Transverse colon (tissue), 4 donors: ENCODE results near the gene TF. TPM values are rescaled to one million over a fixed set of nuclear protein-coding genes. Genes with fewer than 3 reads are reported as not detected.

ENCODE experiments used
- DNase-seq: peaks from one replicate; pipeline ENCODE4 v3.0.0-alpha.2; 2019
- H3K27ac ChIP-seq, 4 donors: fragments of 200-600 bp; sonication (generic); 2 replicates each; pipeline ENCODE4 v1.5.1; 2016 to 2018; ENCODE audit warnings: inconsistent platforms in 4 of 4
- H3K27me3 ChIP-seq: fragments of 200-600 bp; sonication (generic); 2 replicates; pipeline ENCODE4 v1.5.1; 2017; ENCODE audit warnings: inconsistent platforms
- H3K36me3 ChIP-seq, 4 donors: fragments of 200-600 bp; sonication (generic); 2 replicates each; pipeline ENCODE4 v1.5.1; 2017 to 2019; ENCODE audit warnings: inconsistent platforms in 4 of 4
- H3K4me1 ChIP-seq, 4 donors: fragments of 200-600 bp; sonication (generic); 2 replicates each; pipeline ENCODE4 v1.5.1; 2017 to 2020; ENCODE audit warnings: inconsistent platforms in 4 of 4
- H3K4me3 ChIP-seq, 4 donors: fragments of 200-600 bp; sonication (generic); 1 replicate in 1 of 4; 2 replicates in 3 of 4; pipeline versions ENCODE4 v1.5.1 to v1.6.1; 2017 to 2019; ENCODE audit warnings: inconsistent platforms in 4 of 4
- H3K9me3 ChIP-seq, 2 donors: fragments of 200-600 bp; sonication (generic); 2 replicates each; pipeline ENCODE4 v1.5.1; 2017 to 2019; ENCODE audit warnings: inconsistent platforms in 2 of 2
- EP300 ChIP-seq: sonication (generic); formaldehyde crosslinking; IDR thresholded peaks from one replicate; pipeline ENCODE4 v1.6.1; 2017; ENCODE audit warnings: antibody characterized with exemption, low read depth
- POLR2A ChIP-seq: fragments of 450-650 bp; IDR thresholded peaks from one replicate; pipeline ENCODE4 v1.6.1; 2016; ENCODE audit warnings: antibody characterized with exemption, mild to moderate bottlenecking, moderate library complexity
- POLR2AphosphoS5 ChIP-seq, 3 donors: sonication (generic); formaldehyde crosslinking; IDR thresholded peaks; one replicate each; pipeline ENCODE4 v1.6.1; 2016; ENCODE audit warnings: antibody characterized with exemption in 3 of 3
- WGBS, 2 donors: methylation state at CpG; one replicate each; pipeline ENCODE4 v1.1.5; 2018; ENCODE audit warnings: low coverage in 1 of 2; 5-methylcytosine and 5-hydroxymethylcytosine counted together
- in situ Hi-C, 4 donors: fragments of 200-750 bp; cut with MboI; loops; one replicate each; pipeline versions ENCODE4 v1.15.0 to v1.15.1; 2017; ENCODE audit warnings: low sequenced_read_pairs in 3 of 4, low pct_ligation_motif_present in 1 of 4, low pct_unique_long_range_greater_than_20kb in 1 of 4
- intact Hi-C: fragments of 100-400 bp; cut with DNase I; formaldehyde crosslinking; loops from one replicate; pipeline ENCODE4 v1.15.1; 2023; ENCODE audit warnings: low total_unique reads
- total RNA-seq, 4 donors: library from RNA; depleted of rRNA; stranded (reverse); fragments of >200 nt; gene quantifications; one replicate each; pipeline ENCODE4 v1.1.0, GENCODE V29; 2016
- TF ChIP-seq, protein P1 (sequence below), 5 experiments: fragments of 200-600 bp in 3 of 5; fragments of 450-650 bp in 2 of 5; sonication (generic) in 3 of 5; IDR thresholded peaks; 1 replicate in 2 of 5; 2 replicates in 3 of 5; pipeline ENCODE4 v1.5.1; 2016 to 2017; ENCODE audit warnings: antibody characterized with exemption in 5 of 5, inconsistent platforms in 3 of 5, mild to moderate bottlenecking in 2 of 5, moderate library complexity in 1 of 5

The TF gene
- total RNA-seq, 4 donors from 2014 or later, result 0.96 to 7.1 (median 1.1) TPM; not detected in 1

DNA sequence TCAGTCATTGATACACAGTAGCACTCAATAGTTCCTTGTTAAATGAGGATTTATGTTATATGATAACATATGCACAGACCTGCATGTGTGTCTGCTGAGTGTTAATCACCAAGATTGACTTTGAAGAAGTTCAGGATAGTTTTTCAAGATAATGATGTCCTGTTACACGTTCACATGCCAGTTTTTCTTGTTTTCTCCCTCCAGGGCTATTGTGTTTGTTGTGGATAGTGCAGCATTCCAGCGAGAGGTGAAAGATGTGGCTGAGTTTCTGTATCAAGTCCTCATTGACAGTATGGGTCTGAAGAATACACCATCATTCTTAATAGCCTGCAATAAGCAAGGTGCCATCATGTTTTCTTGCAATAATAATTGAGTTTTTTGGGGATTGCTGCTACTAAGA is 69.2 kb downstream of the TF start:
- Histone ChIP-seq H3K36me3 (peaks cover 0 to 49% (median 18%) of the 10 kb centered on the region in 4 donors), H3K27me3 (no peaks in the 10 kb centered on the region), H3K9me3 (no peaks in the 10 kb centered on the region), H3K4me1 (no peaks in the 10 kb centered on the region), H3K27ac (no peak overlapping the region), H3K4me3 (no peak overlapping the region)
- no peak for TF ChIP-seq EP300
- TF ChIP-seq, protein P1, sequence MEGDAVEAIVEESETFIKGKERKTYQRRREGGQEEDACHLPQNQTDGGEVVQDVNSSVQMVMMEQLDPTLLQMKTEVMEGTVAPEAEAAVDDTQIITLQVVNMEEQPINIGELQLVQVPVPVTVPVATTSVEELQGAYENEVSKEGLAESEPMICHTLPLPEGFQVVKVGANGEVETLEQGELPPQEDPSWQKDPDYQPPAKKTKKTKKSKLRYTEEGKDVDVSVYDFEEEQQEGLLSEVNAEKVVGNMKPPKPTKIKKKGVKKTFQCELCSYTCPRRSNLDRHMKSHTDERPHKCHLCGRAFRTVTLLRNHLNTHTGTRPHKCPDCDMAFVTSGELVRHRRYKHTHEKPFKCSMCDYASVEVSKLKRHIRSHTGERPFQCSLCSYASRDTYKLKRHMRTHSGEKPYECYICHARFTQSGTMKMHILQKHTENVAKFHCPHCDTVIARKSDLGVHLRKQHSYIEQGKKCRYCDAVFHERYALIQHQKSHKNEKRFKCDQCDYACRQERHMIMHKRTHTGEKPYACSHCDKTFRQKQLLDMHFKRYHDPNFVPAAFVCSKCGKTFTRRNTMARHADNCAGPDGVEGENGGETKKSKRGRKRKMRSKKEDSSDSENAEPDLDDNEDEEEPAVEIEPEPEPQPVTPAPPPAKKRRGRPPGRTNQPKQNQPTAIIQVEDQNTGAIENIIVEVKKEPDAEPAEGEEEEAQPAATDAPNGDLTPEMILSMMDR (IDR thresholded peaks at IDR 0.05), result no peak
- in situ Hi-C loops (no loop called here), intact Hi-C loops (no loop called here)
- DNase-seq, result no peak
- WGBS, 2 donors, result 74 to 90% methylated on average over 2 of the region's 2 CpGs

DNA sequence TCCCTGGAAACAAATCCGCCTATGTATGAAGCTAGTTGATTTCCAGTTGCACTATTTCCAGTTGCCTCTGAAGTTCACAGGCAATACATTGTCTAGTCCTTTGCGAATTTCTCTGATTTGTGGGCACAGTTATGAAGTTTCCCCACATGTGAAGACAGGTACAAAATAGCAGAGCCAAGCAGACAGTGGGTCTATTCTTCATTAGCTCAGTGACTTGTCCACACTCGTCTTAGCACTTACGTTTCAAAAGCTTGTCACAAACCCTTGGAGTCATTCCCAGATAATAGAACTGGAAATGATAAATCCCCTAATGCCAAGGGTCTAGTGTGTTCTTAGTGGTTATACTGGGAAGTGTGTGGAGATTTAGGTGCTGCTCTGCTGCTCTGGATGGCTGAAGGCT is 73.9 kb downstream of the TF start:
- WGBS, 2 donors, result 95% methylated on average over 2 to 4 of the region's 4 CpGs
- intact Hi-C loops, result loop anchor here (5.0 kb wide), 1 partner anchor 107 kb away; no protein-coding TSS in a partner anchor
- Histone ChIP-seq H3K27ac (no peak overlapping the region), H3K9me3 (no peaks in the 10 kb centered on the region), H3K4me3 (no peak overlapping the region), H3K4me1 (no peaks in the 10 kb centered on the region), H3K27me3 (no peaks in the 10 kb centered on the region), H3K36me3 (peaks cover 0 to 41% (median 20%) of the 10 kb centered on the region in 4 donors)
- in situ Hi-C loops, result loop anchor here in 2 of 4 donors (10.0 kb wide), 1 partner anchor 105 kb away; no protein-coding TSS in a partner anchor
- DNase-seq, result no peak
- TF ChIP-seq EP300 (no peak), POLR2AphosphoS5 (IDR thresholded peaks at IDR 0.05) (no peak), POLR2A (no peak)
- TF ChIP-seq, protein P1 (IDR thresholded peaks at IDR 0.05), result no peak

DNA sequence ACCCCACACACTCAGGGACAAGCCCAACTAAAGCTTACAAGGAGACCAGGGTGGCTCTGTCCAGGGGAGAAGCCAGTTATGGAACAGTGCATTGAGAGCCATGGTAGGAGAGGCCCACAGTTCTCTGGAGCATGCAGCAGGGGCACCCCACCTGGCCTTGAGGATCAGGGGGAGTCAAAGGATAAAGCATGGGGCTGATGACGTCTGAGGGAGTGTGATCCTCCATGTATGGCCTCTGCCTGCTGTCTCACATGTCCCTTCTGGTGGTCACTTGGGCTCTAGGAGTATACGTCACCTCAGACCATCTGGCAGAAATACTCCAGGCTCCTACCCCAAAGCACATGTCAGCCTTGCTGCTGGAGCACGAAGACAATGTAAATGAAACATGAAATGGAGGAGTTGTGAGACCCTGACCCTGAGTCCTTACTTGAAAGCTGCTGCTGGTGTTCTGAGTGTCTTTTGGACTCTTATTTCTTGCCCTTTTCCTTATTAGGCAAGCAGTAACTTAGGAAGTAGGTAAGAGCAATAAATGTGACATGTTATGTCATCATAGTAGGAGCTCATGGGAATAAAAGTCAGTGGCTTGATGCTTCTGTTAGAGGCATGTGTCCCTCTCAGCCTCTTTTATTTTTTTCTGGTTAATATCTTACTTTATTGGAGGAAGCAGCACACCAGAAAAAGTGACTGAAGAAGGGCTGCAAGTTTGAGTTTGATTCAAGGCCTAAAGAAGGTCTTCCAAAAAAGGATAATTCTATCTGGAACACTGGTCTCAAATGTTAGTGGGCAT is 74.9 kb downstream of the TF start:
- Histone ChIP-seq H3K27ac (no peak overlapping the region), H3K36me3 (peaks cover 0 to 33% (median 16%) of the 10 kb centered on the region in 4 donors)
- 83 to 95% methylated on average over 1 to 3 of the region's 3 CpGs for WGBS, 2 donors

More for the DNA sequence above, 74.9 kb downstream of the TF start:
- DNase-seq, result no peak
- in situ Hi-C loops, result loop anchor here in 2 of 4 donors (10.0 kb wide), 1 partner anchor 104 kb away; no protein-coding TSS in a partner anchor
- intact Hi-C loops, result loop anchor here (5.0 kb wide), 1 partner anchor 106 kb away; no protein-coding TSS in a partner anchor
- no peaks in the 10 kb centered on the region for H3K4me1 ChIP-seq
- TF ChIP-seq POLR2AphosphoS5 (IDR thresholded peaks at IDR 0.05) (no peak), EP300 (no peak), POLR2A (no peak)
- TF ChIP-seq, protein P1 (IDR thresholded peaks at IDR 0.05), result no peak
- H3K9me3 ChIP-seq, result no peaks in the 10 kb centered on the region
- H3K4me3 ChIP-seq, result no peak overlapping the region
- H3K27me3 ChIP-seq, result no peaks in the 10 kb centered on the region
